OCI-LY3 (cell line): ENCODE results near the gene SEBOX.

ENCODE experiments used
- CTCF ChIP-seq: fragments of 200-600, 300-600 bp; sonication (generic); IDR thresholded peaks from 2 replicates; pipeline ENCODE4 v1.5.1; 2014; ENCODE audit warnings: antibody characterized with exemption, low read length, low read depth
- EZH2phosphoT487 ChIP-seq: fragments of 200-600 bp; shearing (Covaris generic); IDR thresholded peaks from 2 replicates; pipeline ENCODE4 v1.6.1; 2018; ENCODE audit warnings: antibody characterized with exemption, mixed run types, low read depth

GRCh38 chr17:28317966-28318758, 46.8 kb downstream of the SEBOX start:
- TF ChIP-seq CTCF (no peak), EZH2phosphoT487 (no peak)
